HG03045 (cell line): Measurements from ENCODE around the gene TRPM2.
"Not testable (repeated sequence)": the region's sequence is repeated elsewhere in the genome, so short reads cannot be mapped to it uniquely, and the experiment has no call there.

Source experiments
- ATAC-seq: cut with Tn5 transposase; IDR thresholded peaks from one replicate; pipeline ENCODE4 v1.9.1; 2021; ENCODE audit warnings: mild to moderate bottlenecking, moderate library complexity; ENCODE audit not compliant: unreplicated experiment

The TRPM2 gene

DNA sequence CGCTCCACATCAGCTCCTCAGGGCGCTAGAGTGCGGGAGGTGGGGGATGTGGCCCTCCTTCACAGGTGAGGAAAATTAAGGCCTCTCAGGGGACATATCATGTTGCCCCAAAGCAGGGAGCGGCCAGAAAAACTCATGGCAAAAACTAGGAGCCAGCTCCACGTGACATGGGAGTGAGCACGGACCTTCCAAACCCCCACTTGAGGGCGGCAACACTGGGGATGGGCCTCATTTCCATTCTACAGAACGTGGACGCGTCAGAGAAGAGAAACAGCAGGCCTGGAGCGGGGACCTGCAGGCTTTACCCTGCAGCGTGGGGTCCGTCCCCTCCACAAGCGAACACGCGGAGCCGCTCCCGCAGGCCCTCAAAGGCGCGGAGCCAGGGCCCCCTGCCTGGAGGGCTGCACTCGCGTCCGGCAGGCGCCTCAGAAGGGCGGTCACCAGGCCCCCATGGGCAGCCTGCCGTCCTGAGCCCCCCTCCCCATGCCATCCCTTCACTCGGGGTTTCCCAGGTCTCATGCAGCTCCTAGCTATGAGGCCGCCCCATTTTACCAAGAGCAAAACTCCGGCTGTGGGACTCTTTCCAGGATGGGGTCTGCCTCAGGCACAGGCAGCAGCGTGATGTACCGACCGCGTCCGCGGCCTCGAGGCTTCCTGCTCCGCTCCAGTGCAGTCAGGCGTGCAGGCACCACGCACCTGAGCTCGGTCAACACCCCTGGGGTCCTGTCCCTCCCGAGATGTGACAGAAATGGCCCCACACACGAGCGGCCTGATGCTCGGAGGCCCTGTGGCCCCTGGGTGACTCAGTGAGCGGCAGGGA is 19.7 kb upstream of the TRPM2 start:
- no peak for ATAC-seq

DNA sequence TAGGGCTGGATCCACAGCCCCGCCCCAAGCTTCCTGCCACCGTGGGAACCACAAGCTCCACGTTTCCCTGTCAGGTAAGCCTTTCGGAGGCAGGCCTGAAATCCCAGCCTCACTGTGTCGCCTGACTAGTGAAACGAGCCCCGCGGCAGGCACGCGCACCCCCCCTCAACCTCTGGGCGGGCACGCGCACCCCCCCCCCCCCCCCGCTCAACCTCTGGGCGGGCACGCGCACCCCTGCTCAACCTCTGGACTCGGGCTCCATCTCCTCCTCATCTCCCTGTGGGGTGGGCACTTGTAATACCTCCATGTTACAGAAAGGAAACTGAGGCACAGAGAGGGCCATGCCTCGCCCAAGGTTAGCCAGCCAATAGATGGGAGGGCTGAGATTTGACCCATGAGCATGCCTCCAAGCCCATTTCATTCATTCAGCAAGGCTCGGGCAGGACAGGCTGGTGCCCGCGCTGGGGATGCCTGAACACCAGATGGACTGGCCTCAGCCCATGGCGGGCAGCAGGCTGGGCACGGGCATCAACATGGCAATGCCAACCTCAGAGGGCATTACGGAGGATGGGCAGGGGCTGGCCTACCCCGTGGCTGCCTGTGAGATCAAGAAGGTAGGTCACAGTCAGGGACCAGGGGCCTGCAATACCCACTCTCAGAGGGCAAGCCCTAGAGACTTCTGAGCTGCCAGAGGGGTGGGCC is 18.9 kb upstream of the TRPM2 start:
- no peak for ATAC-seq

DNA sequence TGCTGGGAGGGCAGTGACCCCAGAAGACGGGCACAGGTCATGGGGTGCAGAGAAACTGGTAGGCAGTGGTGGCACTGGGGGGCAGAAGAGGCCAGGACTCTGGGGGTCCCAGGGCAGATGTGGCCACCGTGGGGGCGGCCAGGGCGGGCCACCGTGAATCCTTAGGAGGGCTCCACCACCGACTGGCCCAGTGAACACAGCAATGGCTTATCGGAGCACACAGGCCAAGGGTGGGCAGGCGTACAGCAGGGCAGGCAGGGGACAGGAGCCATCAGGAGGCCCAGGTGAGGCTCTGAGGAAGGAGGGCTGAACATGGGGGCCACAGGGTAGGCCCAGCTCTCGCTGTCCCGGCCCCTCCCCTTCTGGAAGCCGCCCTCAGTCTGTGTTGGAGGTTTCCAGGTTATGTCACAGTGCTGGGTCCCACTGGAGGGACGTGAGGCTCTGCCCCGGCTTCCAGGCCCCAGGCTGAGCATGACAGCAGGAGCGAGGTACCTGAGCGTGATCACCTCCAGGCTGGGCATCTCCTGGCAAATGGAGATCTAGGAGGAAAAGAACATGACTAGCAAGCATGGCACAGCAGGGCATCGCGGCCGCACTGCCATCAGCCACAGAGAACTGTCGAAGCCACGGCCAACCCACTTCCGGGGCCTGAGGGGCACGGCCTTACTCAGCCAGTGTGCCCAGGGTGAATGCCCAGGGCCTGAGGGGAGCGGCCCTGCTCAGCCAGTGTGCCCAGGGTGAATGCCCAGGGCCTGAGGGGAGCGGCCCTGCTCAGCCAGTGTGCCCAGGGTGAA is 18.0 kb upstream of the TRPM2 start:
- ATAC-seq = no peak

DNA sequence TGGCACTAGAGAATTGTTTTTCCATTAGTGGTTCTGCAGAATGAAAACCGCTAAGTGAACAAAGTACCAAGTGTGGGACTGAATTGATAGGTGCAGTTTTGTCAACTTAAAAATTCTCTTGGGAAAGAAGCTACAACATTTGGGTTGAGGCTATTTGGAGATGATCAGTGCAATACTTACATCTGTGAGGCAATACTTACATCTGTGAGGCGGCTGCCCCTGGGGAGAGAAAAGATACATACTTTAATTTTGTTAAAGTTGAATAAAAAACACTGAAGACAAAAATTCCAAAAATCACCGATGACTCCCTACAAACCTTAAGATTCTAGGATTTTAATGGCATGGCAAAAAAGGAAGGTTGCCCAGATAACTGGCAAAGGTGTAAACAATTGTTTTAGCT is 16.0 kb upstream of the TRPM2 start:
- no peak for ATAC-seq

DNA sequence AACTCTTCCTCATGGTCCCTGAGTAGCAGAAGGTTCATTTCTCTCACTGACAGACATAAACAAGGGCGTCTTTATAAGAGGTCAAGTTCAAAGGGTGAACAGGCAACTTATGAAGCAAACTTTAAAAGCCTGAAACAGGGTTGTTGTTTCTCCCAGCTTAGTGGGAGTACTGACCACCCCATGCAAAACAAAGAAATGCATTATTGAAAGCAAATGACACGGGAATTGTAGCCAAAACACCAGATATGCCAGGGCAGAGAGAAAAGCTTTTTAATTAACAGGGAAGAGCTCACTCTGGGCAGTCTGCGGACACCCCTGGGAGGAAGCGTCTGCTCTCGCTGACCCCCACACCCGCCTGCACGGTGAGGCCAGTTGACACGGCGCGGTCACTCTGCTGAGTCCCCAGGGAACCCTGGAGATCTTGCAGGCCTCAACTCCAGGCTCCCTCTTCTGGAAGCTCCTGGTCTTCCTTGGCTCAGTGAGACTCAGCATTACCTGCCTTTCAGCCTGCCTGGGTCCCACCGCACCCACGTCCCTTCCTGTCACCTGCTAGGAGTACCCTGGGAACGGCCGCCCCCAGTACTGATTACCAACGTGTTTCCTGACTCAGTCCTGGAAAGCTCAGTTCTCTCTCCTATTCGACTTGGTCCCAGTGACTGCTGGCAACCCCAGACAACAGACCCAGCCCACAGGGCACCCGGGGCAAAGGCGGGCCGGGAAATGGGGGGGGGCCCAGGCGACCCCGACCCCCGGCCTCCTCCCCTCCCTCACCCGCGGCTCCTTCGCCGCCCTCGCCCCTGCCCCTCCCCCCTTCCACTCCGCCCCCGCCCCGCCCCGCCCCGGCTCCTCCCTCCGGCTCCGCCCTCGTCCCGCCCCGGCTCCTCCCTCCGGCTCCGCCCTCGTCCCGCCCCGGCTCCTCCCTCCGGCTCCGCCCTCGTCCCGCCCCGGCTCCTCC is 15.2 kb upstream of the TRPM2 start:
- no peak for ATAC-seq

DNA sequence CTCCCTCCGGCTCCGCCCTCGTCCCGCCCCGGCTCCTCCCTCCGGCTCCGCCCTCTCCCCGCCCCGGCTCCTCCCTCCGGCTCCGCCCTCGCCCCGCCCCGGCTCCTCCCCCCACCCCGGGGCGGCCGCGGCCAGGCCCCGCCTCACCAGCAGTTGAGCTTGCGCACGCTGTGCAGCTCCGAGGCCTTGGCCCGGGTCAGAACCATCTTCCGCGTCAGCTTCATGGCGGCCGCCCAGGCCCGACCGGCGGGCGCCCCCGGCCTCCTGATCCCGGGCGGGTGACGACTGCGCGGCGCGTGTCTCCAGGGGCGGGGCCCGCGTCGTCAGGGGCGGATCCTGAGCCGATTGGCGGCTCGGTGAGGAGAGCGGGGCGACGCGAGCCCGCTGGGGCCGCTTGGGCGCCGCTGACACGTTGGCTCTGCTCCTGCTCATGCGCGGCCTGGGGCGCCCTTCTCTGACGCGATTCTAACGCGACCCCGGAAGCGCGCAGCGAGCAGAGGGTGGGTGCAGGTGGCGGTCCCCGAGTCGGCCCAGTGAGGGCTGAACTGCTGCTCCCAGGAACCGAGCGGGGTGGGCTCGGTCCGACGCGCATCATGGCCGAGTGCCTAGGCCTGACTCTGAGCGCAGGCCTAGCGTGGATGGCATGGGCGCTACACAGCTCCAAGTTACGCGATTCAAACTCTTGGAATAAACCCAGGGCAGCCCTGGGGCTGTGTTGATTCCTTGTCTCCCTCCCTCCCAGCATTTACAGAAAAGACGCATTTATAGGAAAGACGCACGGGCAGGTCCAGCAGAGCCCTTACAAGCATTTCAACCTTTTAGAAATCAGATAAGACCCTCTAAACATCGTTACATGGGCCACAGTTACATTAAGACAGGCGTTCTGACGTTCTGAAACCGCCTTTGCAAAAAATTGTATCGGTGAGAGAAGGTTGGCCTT is 14.2 kb upstream of the TRPM2 start, which contains the start of gene CFAP410:
Gene CFAP410, minus strand, starts transcription at position 420 of the 940 bp plus-strand sequence. Its CDS starts 196 bp downstream, at position 224.
- peak; percentile 84 for ATAC-seq

DNA sequence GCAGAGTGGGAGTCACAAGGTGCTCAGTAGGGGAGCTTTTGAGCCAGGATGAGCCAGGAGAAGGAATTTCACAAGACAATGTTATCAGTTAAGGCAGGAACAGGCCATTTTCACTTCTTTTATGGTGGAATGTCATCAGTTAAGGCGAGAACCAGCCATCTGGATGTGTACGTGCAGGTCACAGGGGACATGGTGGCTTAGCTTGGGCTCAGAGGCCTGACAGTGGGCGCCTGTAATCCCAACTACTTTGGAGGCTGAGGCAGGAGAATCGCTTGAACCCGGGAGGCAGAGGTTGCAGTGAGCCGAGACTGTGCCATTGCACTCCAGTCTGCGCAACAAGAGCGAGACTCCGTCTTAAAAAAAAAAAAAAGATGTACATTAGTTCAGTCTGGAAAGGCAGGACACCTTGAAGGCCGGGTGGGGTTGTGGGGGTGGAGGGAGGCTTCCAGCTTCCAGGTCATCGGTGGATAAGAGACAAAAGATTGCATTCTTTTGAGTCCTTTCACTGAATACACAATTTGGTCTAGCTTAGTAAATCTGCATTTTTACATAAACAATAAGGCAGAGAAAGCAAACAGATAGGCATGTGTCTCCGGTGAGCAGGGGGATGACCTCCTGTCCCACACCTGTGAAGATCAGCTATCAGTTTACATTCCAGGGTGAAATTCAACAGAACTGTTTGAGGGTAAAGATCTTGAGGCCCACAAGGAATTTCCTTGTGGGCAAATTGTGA is 11.5 kb upstream of the TRPM2 start:
- ATAC-seq = not testable (repeated sequence)

DNA sequence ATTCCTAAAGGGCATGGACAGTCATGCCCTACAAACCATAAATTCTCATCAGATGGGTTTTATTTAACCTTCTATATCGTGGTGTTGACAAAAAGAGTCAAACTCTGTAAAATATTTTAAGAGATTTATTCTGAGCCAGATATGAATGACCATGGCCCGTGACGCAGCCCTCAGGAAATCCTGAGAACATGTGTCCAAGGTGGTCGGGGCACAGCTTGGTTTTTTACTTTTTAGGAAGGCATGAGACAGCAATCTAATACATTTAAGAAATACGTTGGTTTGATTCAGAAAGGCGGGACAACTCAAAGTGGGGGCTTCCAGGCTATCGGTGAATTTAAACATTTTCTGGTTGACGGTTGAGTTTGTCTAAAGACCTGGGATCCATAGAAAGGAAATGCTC is 10.4 kb upstream of the TRPM2 start:
- not testable (repeated sequence) for ATAC-seq

DNA sequence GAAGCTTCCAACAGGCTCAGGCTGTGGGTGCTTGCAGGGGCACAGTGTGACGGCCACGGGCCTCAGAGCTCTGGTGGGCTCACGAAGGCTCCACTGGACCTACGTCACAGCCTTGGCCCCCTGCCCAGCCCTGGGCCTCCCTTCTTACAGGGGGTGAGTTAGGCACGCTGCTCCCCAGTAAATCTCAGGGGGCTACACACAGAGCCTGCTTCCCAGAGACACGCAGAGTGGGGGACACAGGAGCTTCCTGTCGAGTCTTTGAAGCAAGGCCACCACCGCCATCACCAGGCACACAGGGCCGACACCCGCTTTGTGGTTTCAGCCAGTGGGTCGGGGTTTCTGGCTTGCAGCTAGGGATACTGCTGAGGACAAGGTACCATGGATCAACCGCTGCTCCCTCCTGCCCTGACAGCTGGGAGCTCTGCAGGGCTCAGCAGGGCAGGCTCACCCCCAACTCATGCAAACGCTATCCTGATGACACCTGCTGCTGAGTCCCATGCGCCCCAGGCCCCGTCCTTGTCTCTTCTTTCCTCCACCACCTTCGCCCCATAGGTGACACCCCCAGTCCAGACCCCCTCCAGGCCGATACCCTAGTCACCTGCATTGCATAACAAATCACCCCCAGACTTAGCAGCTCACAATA is 8.8 kb upstream of the TRPM2 start:
- no peak for ATAC-seq

DNA sequence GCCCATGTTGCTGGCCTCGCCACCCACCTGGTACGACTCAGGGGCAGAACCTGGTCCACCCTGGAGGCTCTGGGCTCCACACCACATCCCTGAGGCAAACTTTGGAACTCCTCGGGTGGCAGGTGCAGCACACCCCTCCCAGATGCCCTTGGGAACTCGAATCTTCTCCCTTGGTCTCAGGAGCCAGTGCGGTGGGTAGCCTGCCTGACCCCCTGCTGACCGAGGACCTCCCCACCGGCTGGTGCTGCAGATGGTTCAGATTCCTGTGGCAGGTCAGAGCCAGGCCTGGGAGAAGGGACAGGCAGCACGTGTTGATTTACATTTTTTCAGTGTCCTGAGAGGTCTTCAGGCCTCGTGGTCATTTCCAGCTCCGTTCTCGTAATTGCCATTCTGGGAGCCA is 7.9 kb upstream of the TRPM2 start:
- ATAC-seq = no peak

DNA sequence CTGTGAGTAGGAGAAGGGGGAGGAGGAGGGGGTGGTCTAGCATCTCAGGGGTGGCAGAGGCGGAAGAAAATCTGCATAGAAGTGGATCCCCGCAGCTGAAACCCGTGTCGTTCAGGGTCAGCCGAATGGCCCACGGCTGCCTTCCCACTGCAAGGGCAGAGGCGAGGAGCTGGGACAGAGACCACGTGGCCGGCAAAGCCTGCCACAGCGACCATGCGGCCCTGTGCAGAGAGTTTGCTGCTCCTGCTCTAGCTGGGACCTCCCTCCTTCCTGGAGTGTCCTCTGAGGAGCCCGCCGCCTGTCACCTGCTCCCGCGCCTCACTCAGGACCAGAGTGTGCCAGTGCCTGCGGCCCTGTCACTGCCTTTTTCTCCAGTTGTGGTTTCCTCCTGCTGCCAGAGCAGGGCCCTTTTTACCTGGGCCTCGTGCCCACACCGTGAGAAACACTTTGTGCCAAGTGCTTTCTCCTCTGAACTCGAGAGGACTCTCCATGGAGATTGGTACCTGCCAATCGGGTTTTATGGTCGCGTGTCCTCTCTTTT is 5.4 kb upstream of the TRPM2 start:
- ATAC-seq = no peak

DNA sequence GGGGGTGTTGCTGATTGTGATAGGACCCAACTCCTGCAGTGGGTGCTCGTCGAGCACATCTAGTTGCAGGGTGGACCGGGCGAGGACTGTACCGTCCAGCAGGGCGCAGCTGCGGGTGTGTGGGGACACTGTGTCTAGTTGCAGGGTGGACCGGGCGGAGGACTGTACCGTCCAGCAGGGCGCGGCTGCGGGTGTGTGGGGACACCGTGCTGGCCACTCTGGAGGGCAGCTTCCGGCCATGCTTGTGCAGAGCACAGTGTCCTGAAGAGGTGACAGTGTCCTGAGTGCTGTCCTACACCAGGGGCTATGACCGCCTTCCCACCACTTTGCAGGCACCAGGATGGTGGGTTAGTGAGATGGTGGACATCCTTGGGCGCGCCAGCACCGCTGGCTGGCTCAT is 4.6 kb upstream of the TRPM2 start:
- no peak for ATAC-seq

DNA sequence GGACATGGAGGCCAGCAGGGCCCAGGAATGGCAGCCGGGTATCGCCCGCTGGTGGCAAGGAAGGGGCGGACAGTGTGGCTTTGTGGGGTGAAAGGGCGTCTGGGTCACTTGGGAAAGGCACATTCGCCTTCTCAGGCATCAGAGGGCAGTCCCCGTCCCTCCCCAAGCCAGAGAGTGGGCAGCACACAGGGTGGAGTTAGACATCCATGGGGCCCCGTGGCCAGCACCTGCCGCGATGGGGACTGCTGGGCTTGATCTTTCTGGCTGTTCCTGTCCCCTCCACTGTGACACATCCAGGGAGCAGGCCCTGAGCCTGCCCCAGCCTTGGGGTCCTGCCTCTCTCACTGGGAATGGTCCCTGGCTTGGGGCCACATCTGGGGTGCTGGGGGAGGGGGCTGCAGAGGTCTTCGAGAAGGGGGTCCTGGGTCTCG is 4.0 kb upstream of the TRPM2 start:
- no peak for ATAC-seq

DNA sequence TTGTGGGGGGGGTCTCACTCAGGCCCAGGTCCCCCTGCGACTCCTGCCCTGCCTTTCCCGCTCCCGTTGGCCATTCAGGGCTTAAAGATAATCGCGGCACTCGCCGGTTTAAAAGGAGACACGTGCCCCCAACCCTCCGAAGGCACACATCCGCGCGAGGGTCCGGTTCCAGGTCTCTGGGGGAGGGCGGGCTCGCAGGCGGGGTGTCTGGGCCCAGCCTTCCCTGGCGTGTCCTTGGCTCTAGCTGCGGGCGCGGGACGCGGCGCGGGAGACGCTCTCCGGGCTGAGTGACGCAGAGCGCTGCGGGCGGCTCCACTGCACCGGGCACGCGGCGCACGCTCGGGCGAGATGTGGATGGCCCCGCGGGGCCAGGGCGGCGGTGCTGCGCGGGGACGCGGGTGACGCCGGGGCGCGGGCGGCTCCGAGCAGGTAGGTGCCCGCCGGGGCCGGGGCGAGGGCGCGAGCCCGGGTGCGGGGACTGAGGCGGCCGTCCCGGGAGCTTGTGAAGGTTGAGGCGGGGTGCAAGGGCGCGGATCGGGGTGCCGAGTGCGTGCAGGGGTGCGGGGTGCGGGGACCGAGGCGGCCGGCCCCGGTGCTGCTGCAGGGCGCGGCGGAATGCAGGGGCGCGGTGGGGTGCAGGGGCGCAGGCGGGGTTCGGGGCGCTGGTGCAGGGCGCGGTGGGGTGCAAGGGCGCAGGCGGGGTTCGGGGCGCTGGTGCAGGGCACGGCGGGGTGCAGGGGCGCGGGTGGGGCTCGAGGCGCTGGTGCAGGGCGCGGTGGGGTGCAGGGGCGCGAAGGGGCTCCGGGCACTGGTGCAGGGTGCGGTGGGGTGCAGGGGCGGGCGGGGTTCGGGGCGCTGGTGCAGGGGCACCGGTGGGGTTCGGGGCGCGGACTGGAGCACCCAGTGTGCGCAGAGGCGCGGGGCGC is 3.3 kb upstream of the TRPM2 start:
- no peak for ATAC-seq

DNA sequence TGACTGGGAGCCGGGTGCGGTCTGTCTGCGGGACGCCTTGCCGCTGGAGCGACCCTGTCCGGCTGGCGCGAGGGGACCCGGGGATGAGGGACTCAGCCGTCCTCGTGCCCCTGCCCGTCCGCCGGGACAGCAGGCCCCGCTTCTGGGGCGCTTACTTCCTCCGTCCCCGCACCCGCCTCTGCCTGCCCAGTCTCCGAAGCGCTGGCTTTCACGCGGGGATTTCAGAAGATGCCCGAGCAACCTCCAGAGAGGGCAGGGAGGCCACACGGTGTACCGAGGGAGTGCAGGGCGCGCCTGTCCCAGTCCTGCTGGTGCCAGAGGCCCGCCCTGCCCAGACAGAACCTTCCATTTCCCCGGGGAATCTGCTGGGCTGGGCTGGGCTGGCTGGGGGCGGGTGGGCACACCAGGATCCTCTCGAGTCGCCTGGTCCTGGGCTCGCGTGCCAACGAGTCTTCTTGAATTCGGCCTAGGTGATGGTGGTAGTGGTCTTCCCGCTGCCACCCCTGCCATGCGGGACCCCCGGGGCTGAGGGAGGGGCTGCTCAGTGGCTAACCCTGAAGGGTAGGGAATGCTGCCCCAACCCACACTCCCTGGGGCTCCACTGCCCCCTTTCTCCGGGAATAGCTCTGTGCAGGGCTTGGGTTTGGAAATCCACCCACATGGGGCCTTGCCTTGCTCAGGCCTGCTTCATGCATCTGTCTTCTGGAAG is 2.5 kb upstream of the TRPM2 start:
- ATAC-seq = no peak
